Ascending aorta (tissue), 2 donors: Measurements from ENCODE around the gene C10orf67. TPM values are rescaled to one million over a fixed set of nuclear protein-coding genes. Genes with fewer than 3 reads are reported as not detected.
"Not testable (repeated sequence)": the region's sequence is repeated elsewhere in the genome, so short reads cannot be mapped to it uniquely, and the experiment has no call there.

Experiments
- DNase-seq, 2 donors: peaks; one replicate each; pipeline ENCODE4 v3.0.0-alpha.2; 2019; ENCODE audit warnings: low spot score in 2 of 2
- H3K27ac ChIP-seq, 2 donors: fragments of 200-600 bp; sonication (generic); one replicate each; pipeline ENCODE4 v1.5.1; 2016 to 2017; ENCODE audit warnings: mild to moderate bottlenecking in 1 of 2
- H3K27me3 ChIP-seq: fragments of 200-600 bp; sonication (generic); one replicate; pipeline ENCODE4 v1.5.1; 2017
- H3K36me3 ChIP-seq, 2 donors: fragments of 200-600 bp; sonication (generic); one replicate each; pipeline ENCODE4 v1.5.1; 2016
- H3K4me1 ChIP-seq, 2 donors: fragments of 200-600 bp; sonication (generic); one replicate each; pipeline ENCODE4 v1.5.1; 2016 to 2017; ENCODE audit warnings: mild to moderate bottlenecking in 1 of 2
- H3K4me3 ChIP-seq, 2 donors: fragments of 200-600 bp; sonication (generic); one replicate each; pipeline ENCODE4 v1.5.1; 2016 to 2017; ENCODE audit warnings: mild to moderate bottlenecking in 1 of 2
- H3K9me3 ChIP-seq, 2 donors: fragments of 200-600 bp; sonication (generic); one replicate each; pipeline ENCODE4 v1.5.1; 2016
- CTCF ChIP-seq, 3 experiments: fragments of 200-600 bp in 2 of 3; fragments of 450-650 bp in 1 of 3; sonication (generic) in 2 of 3; IDR thresholded peaks; one replicate each; pipeline ENCODE4 v1.5.1; 2016 to 2019; ENCODE audit warnings: antibody characterized with exemption in 3 of 3, mild to moderate bottlenecking in 1 of 3, moderate library complexity in 1 of 3
- intact Hi-C: fragments of 100-400 bp; cut with DNase I; formaldehyde crosslinking; loops from one replicate; pipeline ENCODE4 v1.15.1; 2023
- total RNA-seq: library from RNA; depleted of rRNA; stranded (reverse); fragments of >200 nt; gene quantifications from one replicate; pipeline ENCODE4 v1.1.0, GENCODE V29; 2016

Gene C10orf67
- total RNA-seq, 1 donor from 2014 or later, result not detected

GRCh38 chr10:23284155-23284554 lies 60.4 kb downstream of the C10orf67 start:
- H3K27me3 ChIP-seq, result no peaks in the 10 kb centered on the region
- DNase-seq, result no peak
- no peak overlapping the region for H3K4me3 ChIP-seq
- no peaks in the 10 kb centered on the region for H3K36me3 ChIP-seq
- H3K27ac ChIP-seq, result no peak overlapping the region
- H3K9me3 ChIP-seq, result no peaks in the 10 kb centered on the region
- no peak for TF ChIP-seq CTCF (IDR thresholded peaks at IDR 0.05)
- H3K4me1 ChIP-seq, result no peaks in the 10 kb centered on the region
- intact Hi-C loops, result no loop called here

- Histone ChIP-seq H3K27me3 (no peaks in the 10 kb centered on the region), H3K27ac (no peak overlapping the region), H3K4me3 (no peak overlapping the region), H3K4me1 (no peaks in the 10 kb centered on the region), H3K9me3 (no peaks in the 10 kb centered on the region), H3K36me3 (no peaks in the 10 kb centered on the region)
- intact Hi-C loops, result no loop called here
- no peak for TF ChIP-seq CTCF (IDR thresholded peaks at IDR 0.05)
- DNase-seq, result no peak
Observed at GRCh38 chr10:23283680-23284079, 60.9 kb downstream of the C10orf67 start.

GRCh38 chr10:23281044-23281433 lies 63.6 kb downstream of the C10orf67 start:
- no peak for DNase-seq
- H3K4me3 ChIP-seq, result no peak overlapping the region
- intact Hi-C loops, result no loop called here
- H3K27ac ChIP-seq, result no peak overlapping the region
- H3K27me3 ChIP-seq, result no peaks in the 10 kb centered on the region
- TF ChIP-seq CTCF (IDR thresholded peaks at IDR 0.05), result no peak
- H3K9me3 ChIP-seq, result no peaks in the 10 kb centered on the region
- no peaks in the 10 kb centered on the region for H3K36me3 ChIP-seq
- H3K4me1 ChIP-seq, result no peaks in the 10 kb centered on the region

GRCh38 chr10:23280419-23281043 lies 64.1 kb downstream of the C10orf67 start:
- intact Hi-C loops, result no loop called here
- Histone ChIP-seq H3K27ac (no peak overlapping the region), H3K4me1 (no peaks in the 10 kb centered on the region), H3K4me3 (no peak overlapping the region), H3K9me3 (no peaks in the 10 kb centered on the region), H3K27me3 (no peaks in the 10 kb centered on the region), H3K36me3 (no peaks in the 10 kb centered on the region)
- DNase-seq, result no peak
- TF ChIP-seq CTCF (IDR thresholded peaks at IDR 0.05), result no peak

- TF ChIP-seq CTCF (IDR thresholded peaks at IDR 0.05), result no peak
- no peaks in the 10 kb centered on the region for H3K27me3 ChIP-seq
- no peak for DNase-seq
- no peak overlapping the region for H3K4me3 ChIP-seq
- intact Hi-C loops, result no loop called here
- no peak overlapping the region for H3K27ac ChIP-seq
- H3K36me3 ChIP-seq, result no peaks in the 10 kb centered on the region
- peaks cover 0 to 9% of the 10 kb centered on the region in 2 donors for H3K9me3 ChIP-seq
- H3K4me1 ChIP-seq, result no peaks in the 10 kb centered on the region
Observed at GRCh38 chr10:23275355-23275754, 69.2 kb downstream of the C10orf67 start.

- H3K27me3 ChIP-seq, H3K9me3 ChIP-seq, intact Hi-C loops, DNase-seq, H3K4me1 ChIP-seq, H3K4me3 ChIP-seq, H3K36me3 ChIP-seq, H3K27ac ChIP-seq: not testable (repeated sequence)
Observed at GRCh38 chr10:23274179-23274578, 70.4 kb downstream of the C10orf67 start.
